HG02642 (cell line): ENCODE results near the gene SUPT4H1.

Experiments used
- ATAC-seq: cut with Tn5 transposase; IDR thresholded peaks from one replicate; pipeline ENCODE4 v1.9.1; 2021; ENCODE audit warnings: mild to moderate bottlenecking; ENCODE audit not compliant: unreplicated experiment, poor library complexity

SUPT4H1 gene

DNA sequence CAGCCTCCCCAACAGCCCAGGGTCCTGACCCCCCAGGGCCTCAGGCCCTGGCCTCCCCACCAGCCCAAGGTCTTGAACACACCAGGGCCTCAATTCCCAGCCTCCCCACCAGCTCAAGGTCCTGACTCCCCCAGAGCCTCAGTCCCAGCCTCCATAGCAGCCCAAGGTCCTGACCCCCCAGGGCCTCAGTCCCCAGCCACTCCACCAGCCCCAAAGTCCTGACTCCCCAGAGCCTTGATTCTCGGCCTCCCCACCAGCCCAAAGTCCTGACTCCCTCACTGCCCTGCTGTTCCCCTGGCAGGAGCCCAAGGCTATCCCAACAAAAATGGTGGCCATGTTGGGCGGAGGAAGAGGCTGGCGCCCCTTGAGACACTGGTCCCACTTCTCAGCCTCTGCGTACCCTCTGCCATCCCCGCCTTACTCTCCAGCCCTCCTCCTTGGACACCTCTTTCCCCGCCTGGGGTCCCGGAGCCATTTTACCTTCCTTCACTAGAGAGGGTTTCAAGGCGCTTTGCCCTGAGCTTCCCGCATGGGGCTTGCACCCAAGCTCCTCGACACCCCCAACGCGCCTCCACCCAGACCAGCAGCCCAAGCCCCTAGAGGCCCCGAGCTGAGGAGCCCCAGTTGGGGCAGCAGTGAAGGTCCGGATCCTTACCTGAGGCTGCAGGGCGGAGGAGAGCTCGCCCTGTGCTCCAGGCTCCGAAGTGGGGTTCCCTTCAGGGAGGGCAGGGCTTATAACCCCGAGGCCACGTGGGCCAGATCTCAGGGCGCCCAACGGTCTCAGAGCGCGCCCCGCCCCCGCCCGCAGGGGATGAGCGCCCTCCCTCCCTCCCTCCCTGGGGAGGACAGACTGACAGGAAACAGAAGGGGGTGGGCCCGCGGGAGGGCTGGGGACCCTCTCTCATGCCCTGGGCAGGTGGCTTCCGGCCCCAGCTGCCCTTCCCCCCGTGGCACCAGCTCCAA, 19.9 kb downstream of the SUPT4H1 start:
- peak; percentile 23 for ATAC-seq

GRCh38 chr17:58330997-58331814, 20.8 kb downstream of the SUPT4H1 start:
- no peak for ATAC-seq

DNA sequence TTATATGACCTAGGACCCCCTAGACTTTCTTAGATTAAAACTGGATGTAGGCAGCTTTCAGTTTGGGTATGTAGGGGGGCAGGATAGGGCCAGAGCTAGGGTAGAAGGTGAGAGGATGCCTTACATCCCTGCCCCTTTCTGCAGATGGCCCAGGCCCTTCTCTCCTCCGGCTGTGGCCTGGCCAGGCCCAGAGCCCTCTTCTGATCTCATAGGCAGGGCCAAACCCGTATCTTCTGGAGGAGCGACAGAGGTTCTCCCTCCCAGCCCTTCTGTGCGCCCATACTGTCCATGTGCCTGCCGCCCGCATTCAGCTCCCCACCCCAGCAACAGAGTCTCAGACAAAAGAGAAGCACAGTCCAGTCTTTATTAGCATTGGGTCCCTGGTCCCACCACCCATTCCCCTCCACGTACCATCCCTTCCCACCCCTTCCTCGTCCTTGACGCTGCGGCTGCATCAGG, 21.4 kb downstream of the SUPT4H1 start:
- ATAC-seq: no peak

- peak; percentile 9 for ATAC-seq
Observed at GRCh38 chr17:58329810-58330537, 22.0 kb downstream of the SUPT4H1 start.

DNA sequence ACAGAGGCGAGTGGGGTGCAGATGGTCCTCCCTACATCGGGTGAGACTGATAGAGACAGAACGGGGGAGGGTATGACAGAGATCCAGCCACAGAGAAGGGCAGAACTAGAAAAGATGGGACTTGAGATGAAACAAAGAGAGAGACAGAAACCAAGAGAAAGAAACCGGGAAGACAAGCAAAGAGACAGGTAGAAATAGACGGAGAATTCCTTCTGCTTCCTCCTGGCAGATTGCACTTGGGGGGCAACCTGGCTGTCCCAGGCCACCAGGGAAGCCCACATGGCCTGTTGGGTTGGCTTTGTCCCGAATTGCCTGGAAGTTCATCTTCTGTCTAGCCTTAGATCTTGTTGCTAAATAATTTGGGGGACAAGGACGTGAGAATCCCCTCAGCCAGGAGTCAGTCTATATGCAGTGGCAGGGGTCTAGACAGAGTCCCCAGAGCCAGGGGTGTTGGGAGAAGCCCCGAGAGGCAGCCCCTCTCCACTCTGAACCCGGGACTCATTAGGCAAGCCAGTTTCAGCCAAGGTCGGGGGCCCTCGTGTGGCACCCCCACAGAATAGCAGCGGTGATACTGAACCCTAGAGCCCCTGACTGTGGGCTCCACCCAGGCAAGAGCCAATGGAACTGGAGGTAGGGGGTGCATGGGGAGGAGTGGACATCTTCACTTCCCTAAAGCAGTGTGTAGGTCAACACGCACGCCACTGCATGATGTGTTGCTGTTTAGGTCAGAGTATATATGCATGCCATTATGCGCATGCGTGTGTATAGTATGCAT, 22.8 kb downstream of the SUPT4H1 start:
- ATAC-seq: peak; percentile 42

GRCh38 chr17:58328195-58329034, 23.6 kb downstream of the SUPT4H1 start, which contains the start of gene TSPOAP1:
TSPOAP1 (minus strand) TSS chr17:58328795; CDS start chr17:58327920, 875 bp downstream.
- ATAC-seq: peak; percentile 14

GRCh38 chr17:58327363-58328194, 24.4 kb downstream of the SUPT4H1 start:
- no peak for ATAC-seq

DNA sequence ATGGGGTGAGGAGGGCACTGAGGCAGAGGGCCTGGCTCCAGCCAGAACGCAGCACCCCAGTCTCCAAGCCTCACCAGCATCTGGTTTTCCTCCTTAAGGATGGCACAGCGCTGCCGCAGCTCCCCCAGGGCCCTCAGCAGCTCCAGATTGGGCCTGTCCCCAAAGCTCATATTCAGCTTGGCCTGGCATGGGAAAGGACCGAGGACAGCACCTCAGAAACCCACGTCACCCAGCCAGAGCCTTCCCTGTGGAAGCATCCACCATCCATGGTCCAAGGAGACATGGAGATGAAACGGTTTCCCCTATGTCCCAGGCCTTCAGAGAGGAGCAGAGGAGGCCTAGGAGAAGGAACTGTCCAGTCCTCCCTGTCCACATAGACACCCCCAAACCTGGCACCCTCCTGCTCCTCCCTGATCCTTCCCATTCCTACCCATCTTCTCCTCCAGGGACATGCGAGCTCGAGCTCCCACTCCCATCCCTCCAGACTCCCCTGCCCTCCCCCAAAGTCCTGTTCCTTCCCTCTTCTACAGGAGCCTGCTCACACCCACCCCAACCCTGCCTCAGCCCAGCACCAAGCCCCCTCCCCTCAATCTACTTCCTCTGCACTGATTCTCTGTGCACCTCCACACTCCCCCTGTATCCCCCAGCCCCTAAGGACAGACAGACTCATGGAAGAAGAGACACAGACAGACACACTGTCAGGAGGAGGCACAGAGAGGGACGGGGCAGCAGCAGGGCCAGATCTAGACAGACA, 25.2 kb downstream of the SUPT4H1 start:
- ATAC-seq: no peak

GRCh38 chr17:58325976-58326468, 26.0 kb downstream of the SUPT4H1 start:
- no peak for ATAC-seq

GRCh38 chr17:58325289-58325726, 26.7 kb downstream of the SUPT4H1 start:
- no peak for ATAC-seq

DNA sequence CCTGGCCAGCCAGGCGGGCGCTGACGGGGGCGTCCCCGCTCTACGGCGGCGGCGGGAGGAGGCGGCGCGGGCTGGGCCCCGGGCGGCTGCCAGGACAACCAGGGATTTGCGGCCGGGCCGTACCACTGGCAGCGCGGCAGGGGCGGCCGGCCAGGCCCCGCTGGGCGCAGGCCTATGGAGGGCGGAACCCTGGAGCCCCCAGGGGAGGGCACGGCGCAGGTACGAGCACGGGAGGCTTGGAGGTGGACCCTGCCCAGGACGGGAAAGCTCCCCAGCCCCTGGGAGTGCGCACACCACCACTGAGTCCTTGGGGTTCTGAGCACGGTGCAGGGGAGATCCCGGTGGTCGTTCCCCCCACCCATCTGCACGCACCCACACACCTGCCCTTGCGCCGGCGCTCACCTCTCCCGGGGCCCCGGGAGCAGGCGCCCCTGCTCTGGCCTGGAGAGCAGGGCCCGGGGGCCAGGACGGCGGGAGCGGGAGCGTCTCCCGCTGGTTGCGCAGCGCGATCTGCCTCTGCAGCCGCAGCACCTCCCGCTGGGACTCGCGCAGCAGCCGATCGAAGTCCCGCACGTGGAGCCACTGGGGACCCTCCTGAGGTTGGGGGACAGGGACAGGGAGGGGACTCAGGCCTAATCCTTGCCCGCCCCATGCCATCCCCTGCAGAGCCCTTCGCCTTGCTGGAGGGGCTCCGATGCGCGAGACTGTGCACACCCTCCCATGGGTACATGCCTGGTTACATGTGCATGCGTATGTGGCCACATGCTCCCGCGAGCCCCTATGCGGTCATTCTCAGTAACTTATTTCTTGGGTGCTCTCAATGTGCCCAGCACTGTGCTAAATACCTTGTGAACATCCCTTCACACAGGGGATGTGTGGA, 27.4 kb downstream of the SUPT4H1 start:
- no peak for ATAC-seq

- no peak for ATAC-seq
Observed at GRCh38 chr17:58324056-58324408, 28.0 kb downstream of the SUPT4H1 start.

- no peak for ATAC-seq
Observed at GRCh38 chr17:58323366-58324055, 28.5 kb downstream of the SUPT4H1 start.

DNA sequence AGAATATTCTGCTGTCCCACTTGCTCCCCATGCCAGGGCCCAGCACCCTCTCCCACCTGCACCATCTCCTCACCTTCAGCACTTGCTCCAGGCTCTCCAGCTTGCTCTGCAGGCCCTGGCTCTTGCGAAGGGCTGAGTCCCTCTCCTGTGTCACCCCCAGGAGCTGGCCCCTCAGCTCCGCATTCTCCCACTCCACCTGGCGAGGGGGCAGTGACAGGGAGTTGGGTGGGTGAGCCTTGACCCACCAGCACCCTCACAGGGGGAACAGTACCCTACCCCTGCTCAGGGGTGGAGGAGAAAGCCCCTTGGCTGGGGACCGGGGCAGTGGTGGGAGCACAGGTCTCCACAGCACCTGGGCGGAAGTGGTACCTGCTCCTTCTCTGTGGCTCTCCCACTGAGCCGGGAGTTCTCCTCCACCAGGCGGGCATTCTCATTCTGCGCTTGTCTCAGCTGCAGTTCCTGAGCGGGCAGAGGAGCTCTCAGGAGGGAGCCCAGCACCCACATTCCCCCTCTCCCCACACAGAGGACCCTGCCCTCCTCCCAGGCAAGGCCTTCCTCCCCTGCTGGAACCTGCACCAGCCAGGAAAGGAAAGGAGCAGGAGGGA, 29.3 kb downstream of the SUPT4H1 start:
- no peak for ATAC-seq
